Mucosa of stomach (tissue), 1 donor: Measurements from ENCODE around the gene FTO.

ENCODE experiments used
- H3K27me3 ChIP-seq: one replicate; pipeline ENCODE4 v1.7.0; 2013; ENCODE audit warnings: mild to moderate bottlenecking, low read length; ENCODE audit not compliant: control insufficient read depth, insufficient read depth
- H3K36me3 ChIP-seq: one replicate; pipeline ENCODE4 v1.7.0; 2013; ENCODE audit warnings: low read length; ENCODE audit not compliant: control insufficient read depth, insufficient read depth
- H3K4me1 ChIP-seq: one replicate; pipeline ENCODE4 v1.7.0; 2013; ENCODE audit warnings: mild to moderate bottlenecking, low read length; ENCODE audit not compliant: control insufficient read depth, insufficient read depth
- H3K4me3 ChIP-seq: one replicate; pipeline ENCODE4 v1.7.0; 2013; ENCODE audit warnings: low read length
- H3K9ac ChIP-seq: one replicate; pipeline ENCODE4 v1.7.0; 2013; ENCODE audit warnings: mild to moderate bottlenecking, low read length, moderate library complexity
- H3K9me3 ChIP-seq: one replicate; pipeline ENCODE4 v1.7.0; 2013; ENCODE audit warnings: mild to moderate bottlenecking, low read length, moderate library complexity; ENCODE audit not compliant: control insufficient read depth
- donor health status: Pancreatic carcinoma.

FTO gene

GRCh38 chr16:54152362-54153239 lies 448.6 kb downstream of the FTO start:
- Histone ChIP-seq H3K4me3 (no peak overlapping the region), H3K27me3 (no peaks in the 10 kb centered on the region), H3K36me3 (no peaks in the 10 kb centered on the region), H3K9me3 (no peaks in the 10 kb centered on the region), H3K4me1 (no peaks in the 10 kb centered on the region), H3K9ac (no peak overlapping the region)

- H3K4me1 ChIP-seq, result no peaks in the 10 kb centered on the region
- no peak overlapping the region for H3K4me3 ChIP-seq
- no peaks in the 10 kb centered on the region for H3K27me3 ChIP-seq
- no peaks in the 10 kb centered on the region for H3K9me3 ChIP-seq
- no peak overlapping the region for H3K9ac ChIP-seq
- H3K36me3 ChIP-seq, result no peaks in the 10 kb centered on the region
Measured at GRCh38 chr16:54153240-54153934, 449.4 kb downstream of the FTO start.

GRCh38 chr16:54156349-54156748 lies 452.4 kb downstream of the FTO start:
- Histone ChIP-seq H3K4me1 (no peaks in the 10 kb centered on the region), H3K36me3 (no peaks in the 10 kb centered on the region), H3K9me3 (no peaks in the 10 kb centered on the region), H3K9ac (no peak overlapping the region), H3K4me3 (no peak overlapping the region), H3K27me3 (no peaks in the 10 kb centered on the region)

DNA sequence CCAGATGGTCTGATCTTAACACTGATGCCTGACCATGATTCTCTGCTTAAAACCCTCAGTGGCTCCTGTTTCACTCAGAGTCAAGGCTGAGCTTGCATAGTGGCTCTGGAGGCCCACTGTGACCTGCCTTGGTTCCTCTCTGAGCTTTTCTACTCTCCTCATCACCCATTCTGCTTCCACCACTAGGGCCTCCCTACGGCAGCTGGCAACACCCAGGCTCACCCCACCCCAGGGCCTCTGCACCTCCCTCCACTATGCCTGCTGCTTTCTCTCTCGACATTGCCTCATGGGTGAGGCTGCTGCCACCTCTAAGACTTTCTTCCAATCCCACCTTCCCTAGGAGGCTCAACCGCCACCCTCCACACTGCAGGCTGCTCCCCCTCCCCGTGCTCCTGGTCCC lies 455.0 kb downstream of the FTO start:
- Histone ChIP-seq H3K9ac (no peak overlapping the region), H3K4me1 (no peaks in the 10 kb centered on the region), H3K9me3 (no peaks in the 10 kb centered on the region), H3K4me3 (no peak overlapping the region), H3K27me3 (no peaks in the 10 kb centered on the region), H3K36me3 (no peaks in the 10 kb centered on the region)

DNA sequence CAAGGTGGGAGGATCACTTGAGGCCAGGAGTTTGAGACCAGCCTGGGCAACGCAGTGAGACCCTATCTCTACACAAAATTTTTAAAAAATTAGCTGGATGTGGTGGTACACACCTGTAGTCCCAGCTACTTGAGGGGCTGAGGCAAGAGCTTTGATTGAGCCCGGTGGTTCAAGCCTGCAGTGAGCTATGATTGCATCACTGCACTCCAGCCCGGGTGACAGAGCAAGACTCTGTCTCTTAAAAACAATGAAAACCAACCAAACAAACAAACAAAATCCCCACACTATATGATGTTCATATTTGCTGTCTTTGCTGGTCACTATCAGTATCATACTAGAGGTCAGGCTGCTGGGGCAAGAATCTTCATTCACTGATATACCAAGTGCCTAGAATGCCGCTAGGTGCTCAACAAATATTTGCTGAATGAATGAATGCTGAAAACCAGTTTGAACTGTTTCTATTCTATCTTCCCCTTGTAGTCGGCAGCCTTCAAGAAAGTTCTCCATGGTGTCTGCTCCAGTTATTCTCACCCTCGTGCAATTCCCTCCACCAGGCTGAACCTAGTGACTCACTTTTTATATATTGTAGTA lies 455.6 kb downstream of the FTO start:
- Histone ChIP-seq H3K27me3 (no peaks in the 10 kb centered on the region), H3K4me1 (no peaks in the 10 kb centered on the region), H3K36me3 (no peaks in the 10 kb centered on the region), H3K9ac (no peak overlapping the region), H3K9me3 (no peaks in the 10 kb centered on the region), H3K4me3 (no peak overlapping the region)

GRCh38 chr16:54160252-54160860 lies 456.4 kb downstream of the FTO start:
- no peaks in the 10 kb centered on the region for H3K9me3 ChIP-seq
- no peaks in the 10 kb centered on the region for H3K4me1 ChIP-seq
- H3K9ac ChIP-seq, result no peak overlapping the region
- H3K27me3 ChIP-seq, result no peaks in the 10 kb centered on the region
- H3K36me3 ChIP-seq, result no peaks in the 10 kb centered on the region
- no peak overlapping the region for H3K4me3 ChIP-seq

- Histone ChIP-seq H3K4me3 (no peak overlapping the region), H3K27me3 (no peaks in the 10 kb centered on the region), H3K9ac (no peak overlapping the region), H3K9me3 (no peaks in the 10 kb centered on the region), H3K4me1 (no peaks in the 10 kb centered on the region), H3K36me3 (no peaks in the 10 kb centered on the region)
Measured at GRCh38 chr16:54160939-54161897, 457.3 kb downstream of the FTO start.

- Histone ChIP-seq H3K4me1 (no peaks in the 10 kb centered on the region), H3K27me3 (no peaks in the 10 kb centered on the region), H3K9ac (no peak overlapping the region), H3K36me3 (no peaks in the 10 kb centered on the region), H3K9me3 (no peaks in the 10 kb centered on the region), H3K4me3 (no peak overlapping the region)
Measured at GRCh38 chr16:54163197-54163843, 459.4 kb downstream of the FTO start.

DNA sequence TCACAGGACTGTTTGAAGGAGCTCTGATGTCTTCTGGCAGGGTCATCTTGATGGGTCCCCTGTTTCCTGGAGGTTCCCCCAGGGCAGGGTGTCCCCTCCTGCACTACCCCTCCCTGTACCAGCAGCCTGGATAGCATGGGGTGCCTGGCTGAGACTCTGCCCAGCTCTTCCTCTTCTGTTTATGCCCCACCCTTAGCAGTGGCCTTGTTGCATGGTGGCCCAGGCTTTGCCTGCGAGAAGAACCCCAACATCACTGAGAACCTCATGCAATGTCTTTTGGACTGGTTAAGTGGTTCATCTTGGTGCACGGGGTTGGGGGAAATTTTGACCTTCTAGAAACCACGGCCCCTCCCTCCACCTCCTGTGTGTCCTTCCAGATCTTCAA lies 460.8 kb downstream of the FTO start:
- Histone ChIP-seq H3K27me3 (no peaks in the 10 kb centered on the region), H3K4me1 (no peaks in the 10 kb centered on the region), H3K9ac (no peak overlapping the region), H3K36me3 (no peaks in the 10 kb centered on the region), H3K4me3 (no peak overlapping the region), H3K9me3 (no peaks in the 10 kb centered on the region)

DNA sequence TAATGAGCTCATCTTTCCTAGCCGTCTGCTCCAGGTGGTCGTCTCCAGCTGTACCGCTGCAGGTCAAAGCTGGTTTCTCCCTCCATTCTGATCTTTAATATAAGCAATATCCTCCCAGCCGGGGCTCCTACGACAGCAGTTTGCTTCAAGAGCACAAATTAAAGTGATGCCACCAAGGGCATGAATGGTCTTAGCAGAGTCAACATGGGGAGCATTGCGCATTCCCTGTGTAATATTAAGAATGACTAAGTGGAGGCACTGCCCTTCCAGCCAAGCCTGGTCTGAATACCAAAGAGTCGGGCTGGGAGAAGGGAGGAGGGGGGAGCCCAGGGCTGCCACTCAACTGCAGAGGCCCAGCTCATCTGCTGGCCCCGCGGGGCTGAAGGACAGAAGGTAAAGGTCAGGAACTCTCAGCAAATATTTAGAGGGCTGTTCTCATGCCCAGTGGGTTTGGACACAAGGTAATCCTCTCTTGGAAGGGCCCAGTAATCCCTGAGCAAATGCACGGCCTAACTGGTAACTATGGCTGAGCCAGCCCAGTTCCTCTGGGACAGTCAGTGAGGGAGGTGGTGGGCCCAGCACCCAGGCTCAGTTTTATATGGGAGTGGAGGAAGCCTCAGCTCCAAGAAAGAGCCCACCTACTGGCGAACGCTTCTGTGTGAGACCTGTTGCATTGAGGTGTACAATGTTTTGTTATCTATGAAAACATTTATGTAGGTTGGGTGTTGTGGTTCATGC lies 461.4 kb downstream of the FTO start:
- Histone ChIP-seq H3K36me3 (no peaks in the 10 kb centered on the region), H3K9me3 (no peaks in the 10 kb centered on the region), H3K27me3 (no peaks in the 10 kb centered on the region), H3K9ac (no peak overlapping the region), H3K4me3 (no peak overlapping the region), H3K4me1 (no peaks in the 10 kb centered on the region)
